ENCODE data around the gene SLX9.

GRCh38 chr21:44987301-44987885 lies 47.6 kb downstream of the SLX9 start:
- TF ChIP-seq CTCF (IDR thresholded peaks at IDR 0.05) (no peak), EP300 (IDR thresholded peaks at IDR 0.05) (no peak), POLR2A (IDR thresholded peaks at IDR 0.05) (no peak)
